ENCODE measurements around the gene PLEKHS1. TPM values are rescaled to one million over a fixed set of nuclear protein-coding genes. Genes with fewer than 3 reads are reported as not detected.
A peak's percentile ranks its signal among the peaks of the same experiment; 100 is the strongest.

The PLEKHS1 gene
- total and polyA plus RNA-seq, 8 donors = 6.0 to 44.6 (median 16.1) TPM

GRCh38 chr10:113743594-113743993, 7.9 kb upstream of the PLEKHS1 start:
- Histone ChIP-seq H3K36me3 (no peaks in the 10 kb centered on the region), H3K4me3 (no peak overlapping the region), H3K4me1 (no peaks in the 10 kb centered on the region), H3K27ac (no peak overlapping the region), H3K9me3 (no peaks in the 10 kb centered on the region), H3K27me3 (no peaks in the 10 kb centered on the region)
- FAIRE-seq (no peak), ATAC-seq (no peak), DNase-seq (no peak)
- intact Hi-C loops (cut with DNase I) = no loop called here
- TF ChIP-seq, protein P1, sequence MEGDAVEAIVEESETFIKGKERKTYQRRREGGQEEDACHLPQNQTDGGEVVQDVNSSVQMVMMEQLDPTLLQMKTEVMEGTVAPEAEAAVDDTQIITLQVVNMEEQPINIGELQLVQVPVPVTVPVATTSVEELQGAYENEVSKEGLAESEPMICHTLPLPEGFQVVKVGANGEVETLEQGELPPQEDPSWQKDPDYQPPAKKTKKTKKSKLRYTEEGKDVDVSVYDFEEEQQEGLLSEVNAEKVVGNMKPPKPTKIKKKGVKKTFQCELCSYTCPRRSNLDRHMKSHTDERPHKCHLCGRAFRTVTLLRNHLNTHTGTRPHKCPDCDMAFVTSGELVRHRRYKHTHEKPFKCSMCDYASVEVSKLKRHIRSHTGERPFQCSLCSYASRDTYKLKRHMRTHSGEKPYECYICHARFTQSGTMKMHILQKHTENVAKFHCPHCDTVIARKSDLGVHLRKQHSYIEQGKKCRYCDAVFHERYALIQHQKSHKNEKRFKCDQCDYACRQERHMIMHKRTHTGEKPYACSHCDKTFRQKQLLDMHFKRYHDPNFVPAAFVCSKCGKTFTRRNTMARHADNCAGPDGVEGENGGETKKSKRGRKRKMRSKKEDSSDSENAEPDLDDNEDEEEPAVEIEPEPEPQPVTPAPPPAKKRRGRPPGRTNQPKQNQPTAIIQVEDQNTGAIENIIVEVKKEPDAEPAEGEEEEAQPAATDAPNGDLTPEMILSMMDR (IDR thresholded peaks at IDR 0.05) = no peak

DNA sequence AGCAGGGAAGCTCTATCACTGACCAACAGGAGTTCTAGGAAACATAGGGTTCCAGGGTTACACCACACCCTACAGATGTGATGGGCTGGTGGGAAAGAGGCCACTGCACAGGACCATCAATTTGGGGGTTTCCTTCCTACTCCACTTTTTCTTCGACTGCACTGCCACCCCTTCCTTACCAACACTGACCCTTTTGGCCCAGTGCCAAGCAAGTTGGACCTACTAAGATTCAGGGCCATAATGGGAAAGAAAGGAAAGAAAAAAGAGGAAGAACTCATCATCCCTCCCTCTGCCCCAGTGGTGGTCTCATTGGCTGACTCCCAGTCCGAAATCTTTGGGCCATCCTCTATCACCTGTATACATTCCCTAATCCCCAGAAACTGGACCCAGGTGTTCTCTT, 6.1 kb upstream of the PLEKHS1 start:
- DNase-seq (no peak), ATAC-seq (no peak), FAIRE-seq (no peak)
- WGBS, 2 donors = 93% methylated on average over 2 of the region's 2 CpGs
- H3K9me3 ChIP-seq = no peaks in the 10 kb centered on the region
- H3K27ac ChIP-seq = no peak overlapping the region
- intact Hi-C loops (cut with DNase I) = no loop called here
- no peaks in the 10 kb centered on the region for H3K27me3 ChIP-seq
- H3K36me3 ChIP-seq = no peaks in the 10 kb centered on the region
- TF ChIP-seq, protein P1 (IDR thresholded peaks at IDR 0.05) = no peak
- H3K4me3 ChIP-seq = no peak overlapping the region
- peaks cover 0 to 4% (median 0%) of the 10 kb centered on the region in 3 donors for H3K4me1 ChIP-seq

- intact Hi-C loops (cut with DNase I) = no loop called here
- Histone ChIP-seq H3K36me3 (no peaks in the 10 kb centered on the region), H3K27ac (peak overlapping the region in 2 of 4 donors; percentile 8 to 52), H3K9me3 (no peaks in the 10 kb centered on the region), H3K4me1 (peaks cover 0 to 4% (median 0%) of the 10 kb centered on the region in 3 donors), H3K4me3 (no peak overlapping the region), H3K27me3 (no peaks in the 10 kb centered on the region)
- 53 to 57% methylated on average over 3 of the region's 3 CpGs for WGBS, 2 donors
- TF ChIP-seq, protein P1 (IDR thresholded peaks at IDR 0.05) = no peak
- DNase-seq = peak in 1 of 6 donors; percentile 17
- FAIRE-seq = no peak
- peak in 2 of 4 donors; percentile 18 to 30 for ATAC-seq
Observed at GRCh38 chr10:113746217-113746957, 5.1 kb upstream of the PLEKHS1 start.

GRCh38 chr10:113752553-113752952, 1.1 kb downstream of the PLEKHS1 start:
- Histone ChIP-seq H3K36me3 (no peaks in the 10 kb centered on the region), H3K4me3 (peak overlapping the region in 3 of 4 donors; percentile 1 to 27 (median 12)), H3K4me1 (peaks cover 0 to 4% (median 0%) of the 10 kb centered on the region in 3 donors), H3K27me3 (no peaks in the 10 kb centered on the region), H3K27ac (peak overlapping the region in 2 of 4 donors; percentile 64 to 74), H3K9me3 (no peaks in the 10 kb centered on the region)
- FAIRE-seq (no peak), ATAC-seq (no peak), DNase-seq (no peak)
- 24 to 54% methylated on average over 1 of the region's 1 CpG for WGBS, 2 donors
- TF ChIP-seq, protein P1 (IDR thresholded peaks at IDR 0.05) = no peak
- intact Hi-C loops (cut with DNase I) = no loop called here

Data from pancreas (tissue), 10 donors.